Nephron (organoid): ENCODE data around the gene ARHGEF18.
"Not testable (repeated sequence)": the region's sequence is repeated elsewhere in the genome, so short reads cannot be mapped to it uniquely, and the experiment has no call there.

ENCODE experiments used
- H3K27ac Mint-ChIP-seq, 3 experiments: 2 replicates each; pipeline ENCODE4 v1.8.0; 2020; ENCODE audit warnings: mixed read lengths in 3 of 3, mild to moderate bottlenecking in 2 of 3, moderate library complexity in 1 of 3
- H3K27me3 Mint-ChIP-seq: 2 replicates; pipeline ENCODE4 v1.8.0; 2021; ENCODE audit warnings: low read depth, mild to moderate bottlenecking, moderate library complexity, mixed read lengths
- H3K36me3 Mint-ChIP-seq: 2 replicates; pipeline ENCODE4 v1.8.0; 2020; ENCODE audit warnings: low read depth, mixed read lengths
- H3K4me1 Mint-ChIP-seq: 2 replicates; pipeline ENCODE4 v1.8.0; 2020; ENCODE audit warnings: mixed read lengths
- H3K4me3 Mint-ChIP-seq, 3 experiments: 2 replicates each; pipeline ENCODE4 v1.8.0; 2020; ENCODE audit warnings: mild to moderate bottlenecking in 3 of 3, mixed read lengths in 3 of 3, moderate library complexity in 2 of 3
- H3K9me3 Mint-ChIP-seq: 2 replicates; pipeline ENCODE4 v1.8.0; 2020; ENCODE audit warnings: mixed read lengths
- TF ChIP-seq, protein P1 (sequence below), 3 experiments: fragments of 200-600 bp; sonication (generic); IDR thresholded peaks; one replicate each; pipeline ENCODE4 v1.5.0; 2021; ENCODE audit warnings: antibody characterized with exemption in 3 of 3; ENCODE audit not compliant: unreplicated experiment in 3 of 3

Gene ARHGEF18

GRCh38 chr19:7360393-7360984 lies 11.8 kb downstream of the ARHGEF18 start:
- H3K9me3 Mint-ChIP-seq: no peaks in the 10 kb centered on the region
- peaks cover 4% of the 10 kb centered on the region for H3K4me1 Mint-ChIP-seq
- H3K4me3 Mint-ChIP-seq: no peak overlapping the region
- no peaks in the 10 kb centered on the region for H3K36me3 Mint-ChIP-seq
- H3K27me3 Mint-ChIP-seq: peaks cover 14% of the 10 kb centered on the region
- TF ChIP-seq, protein P1, sequence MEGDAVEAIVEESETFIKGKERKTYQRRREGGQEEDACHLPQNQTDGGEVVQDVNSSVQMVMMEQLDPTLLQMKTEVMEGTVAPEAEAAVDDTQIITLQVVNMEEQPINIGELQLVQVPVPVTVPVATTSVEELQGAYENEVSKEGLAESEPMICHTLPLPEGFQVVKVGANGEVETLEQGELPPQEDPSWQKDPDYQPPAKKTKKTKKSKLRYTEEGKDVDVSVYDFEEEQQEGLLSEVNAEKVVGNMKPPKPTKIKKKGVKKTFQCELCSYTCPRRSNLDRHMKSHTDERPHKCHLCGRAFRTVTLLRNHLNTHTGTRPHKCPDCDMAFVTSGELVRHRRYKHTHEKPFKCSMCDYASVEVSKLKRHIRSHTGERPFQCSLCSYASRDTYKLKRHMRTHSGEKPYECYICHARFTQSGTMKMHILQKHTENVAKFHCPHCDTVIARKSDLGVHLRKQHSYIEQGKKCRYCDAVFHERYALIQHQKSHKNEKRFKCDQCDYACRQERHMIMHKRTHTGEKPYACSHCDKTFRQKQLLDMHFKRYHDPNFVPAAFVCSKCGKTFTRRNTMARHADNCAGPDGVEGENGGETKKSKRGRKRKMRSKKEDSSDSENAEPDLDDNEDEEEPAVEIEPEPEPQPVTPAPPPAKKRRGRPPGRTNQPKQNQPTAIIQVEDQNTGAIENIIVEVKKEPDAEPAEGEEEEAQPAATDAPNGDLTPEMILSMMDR (IDR thresholded peaks at IDR 0.05; ENCODE audit: unreplicated experiment in 3 of 3): no peak
- peak overlapping the region in 1 of 3 experiments; percentile 32 for H3K27ac Mint-ChIP-seq

DNA sequence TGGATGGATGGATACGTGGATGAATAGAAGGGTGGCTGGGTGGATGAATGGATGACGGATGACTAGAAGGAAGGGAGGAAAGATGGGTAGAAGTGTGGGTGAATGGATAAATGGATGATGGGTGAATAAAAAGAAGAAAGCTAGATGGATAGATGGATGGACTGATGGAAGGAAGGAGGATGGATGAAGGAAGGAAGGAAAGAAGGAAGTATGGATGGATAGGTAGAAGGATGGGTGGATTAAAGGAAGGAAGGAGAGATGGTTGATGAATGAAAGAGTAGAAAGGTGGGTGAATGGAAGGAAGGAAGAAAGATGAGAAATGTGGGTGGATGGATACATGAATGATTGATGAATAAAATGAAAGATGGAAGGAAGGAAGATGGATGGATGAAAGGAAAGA lies 14.5 kb downstream of the ARHGEF18 start:
- TF ChIP-seq, protein P1 (IDR thresholded peaks at IDR 0.05; ENCODE audit: unreplicated experiment in 3 of 3): no peak
- Mint-ChIP-seq H3K36me3 (no peaks in the 10 kb centered on the region), H3K27me3 (peaks cover 17% of the 10 kb centered on the region), H3K27ac (no peak overlapping the region), H3K4me3 (no peak overlapping the region), H3K4me1 (no peaks in the 10 kb centered on the region), H3K9me3 (no peaks in the 10 kb centered on the region)

DNA sequence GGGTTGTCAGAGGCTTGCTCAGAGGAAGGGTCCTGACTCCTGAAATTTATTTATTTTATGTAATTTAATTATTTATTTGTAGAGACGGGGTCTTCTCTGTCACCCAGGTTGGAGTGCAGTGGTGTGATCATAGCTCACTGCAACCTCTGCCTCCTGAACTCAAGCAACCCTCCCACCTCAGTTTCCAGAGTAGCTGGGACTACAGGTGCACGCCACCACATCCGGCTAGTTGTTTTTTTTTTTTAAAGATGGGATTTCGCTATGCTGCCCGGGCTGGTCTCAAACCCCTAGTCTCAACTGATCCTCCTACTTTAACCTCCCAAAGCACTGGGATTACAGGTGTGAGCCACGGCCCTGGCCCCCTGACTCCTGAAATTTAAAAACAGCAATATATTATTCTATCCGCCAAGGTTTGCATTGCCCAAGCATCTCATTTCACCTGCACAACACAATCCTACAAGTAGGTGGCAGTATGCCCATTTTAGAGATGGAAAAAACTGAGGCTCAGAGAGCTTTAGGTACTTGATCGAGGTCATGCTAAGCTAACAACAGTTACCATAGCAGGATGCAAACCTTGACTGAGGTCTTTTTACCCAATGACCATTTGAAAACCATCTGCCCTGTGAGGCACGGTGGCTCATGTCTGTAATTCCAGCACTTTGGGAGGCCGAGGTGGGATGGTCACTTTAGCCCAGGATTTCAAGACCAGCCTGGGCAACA lies 18.1 kb downstream of the ARHGEF18 start:
- H3K9me3 Mint-ChIP-seq: no peaks in the 10 kb centered on the region
- H3K4me1 Mint-ChIP-seq: peaks cover 6% of the 10 kb centered on the region
- no peak overlapping the region for H3K4me3 Mint-ChIP-seq
- no peak overlapping the region for H3K27ac Mint-ChIP-seq
- TF ChIP-seq, protein P1 (IDR thresholded peaks at IDR 0.05; ENCODE audit: unreplicated experiment in 3 of 3): no peak
- no peaks in the 10 kb centered on the region for H3K36me3 Mint-ChIP-seq
- H3K27me3 Mint-ChIP-seq: peaks cover 17% of the 10 kb centered on the region

- no peaks in the 10 kb centered on the region for H3K9me3 Mint-ChIP-seq
Measured at GRCh38 chr19:7368456-7368855, 19.7 kb downstream of the ARHGEF18 start.

DNA sequence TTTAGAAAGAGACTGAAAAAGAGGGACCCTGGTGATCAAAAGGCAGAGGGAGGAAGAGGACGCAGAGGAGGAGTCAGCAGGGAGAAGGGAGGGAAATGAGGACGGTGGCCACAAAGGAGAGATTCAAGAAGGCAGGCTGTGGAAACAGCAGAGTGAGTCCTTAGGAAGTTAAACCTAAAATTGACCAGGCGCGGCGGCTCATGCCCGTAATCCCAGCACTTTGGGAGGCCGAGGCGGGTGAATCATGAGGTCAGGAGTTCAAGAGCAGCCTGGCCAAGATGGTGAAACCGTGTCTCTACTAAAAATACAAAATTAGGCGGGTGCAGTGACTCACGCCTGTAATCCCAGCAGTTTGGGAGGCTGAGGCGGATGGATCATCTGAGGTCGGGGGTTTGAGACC lies 20.1 kb downstream of the ARHGEF18 start:
- H3K27ac Mint-ChIP-seq: peak overlapping the region in 1 of 3 experiments; percentile 73
- not testable (repeated sequence) for H3K9me3 Mint-ChIP-seq, H3K4me1 Mint-ChIP-seq, H3K36me3 Mint-ChIP-seq, H3K27me3 Mint-ChIP-seq, H3K4me3 Mint-ChIP-seq

More at GRCh38 chr19:7368456-7368855, 19.7 kb downstream of the ARHGEF18 start:
- Mint-ChIP-seq H3K27ac (peak overlapping the region in 1 of 3 experiments; percentile 73), H3K27me3 (peaks cover 8% of the 10 kb centered on the region), H3K4me1 (peaks cover 6% of the 10 kb centered on the region), H3K36me3 (no peaks in the 10 kb centered on the region), H3K4me3 (no peak overlapping the region)
- TF ChIP-seq, protein P1 (IDR thresholded peaks at IDR 0.05; ENCODE audit: unreplicated experiment in 3 of 3): no peak

- H3K27me3 Mint-ChIP-seq: peaks cover 2% of the 10 kb centered on the region
- H3K36me3 Mint-ChIP-seq: no peaks in the 10 kb centered on the region
- no peak overlapping the region for H3K27ac Mint-ChIP-seq
- peaks cover 6% of the 10 kb centered on the region for H3K4me1 Mint-ChIP-seq
- no peak overlapping the region for H3K4me3 Mint-ChIP-seq
- TF ChIP-seq, protein P1 (IDR thresholded peaks at IDR 0.05; ENCODE audit: unreplicated experiment in 3 of 3): no peak
- H3K9me3 Mint-ChIP-seq: no peaks in the 10 kb centered on the region
Measured at GRCh38 chr19:7370546-7370945, 21.8 kb downstream of the ARHGEF18 start.
